HepG2 (cell line): ENCODE measurements around the gene IL15RA. TPM values are rescaled to one million over a fixed set of nuclear protein-coding genes. Genes with fewer than 3 reads are reported as not detected.

Source experiments
- ATAC-seq: fragments of 200-7000 bp; cut with Tn5 transposase; 3 replicates; pipeline ENCODE4 v1.9.1; 2020; ENCODE audit warnings: mild to moderate bottlenecking, moderate library complexity
- BruUV-seq: library from RNA; stranded (reverse); fragments of 400-500 nt; replicated peaks from 2 replicates; lab custom pipeline; 2021; lab: Mats Ljungman, UMichigan
- CTCF ChIA-PET: fragments of 300-600 bp; formaldehyde crosslinking; extraction: SDS; loops from one replicate; lab custom pipeline; 2021; ENCODE audit warnings: low total read pairs, inconsistent platforms, low intra/inter-chr PET ratio; lab: Yijun Ruan, JAX
- POLR2A ChIA-PET: fragments of 350-600 bp; sonication (Branson Sonifier 250); formaldehyde crosslinking; loops from one replicate; lab custom pipeline; 2020; ENCODE audit warnings: antibody characterized with exemption, inconsistent platforms; lab: Yijun Ruan, JAX
- DNase-seq: peaks from one replicate; pipeline ENCODE4 v3.0.0-alpha.2; 2015; ENCODE audit warnings: low spot score
- FAIRE-seq: peaks from 3 replicates; lab custom pipeline; 2011; peaks lifted over from hg19 to GRCh38; lab: Jason Lieb, UNC
- H2AFZ ChIP-seq: one replicate; pipeline ENCODE4 v1.6.1; 2011; ENCODE audit warnings: low read length, inconsistent platforms
- H3K27ac ChIP-seq: fragments of 300-600 bp; 3 replicates; pipeline ENCODE4 v1.8.0; 2011; ENCODE audit warnings: mixed run types, mild to moderate bottlenecking, mixed read lengths, low read length, inconsistent platforms; ENCODE audit not compliant: insufficient read depth; ENCODE audit errors: extremely low read length
- H3K27me3 ChIP-seq, 2 experiments: fragments of 200-600 bp in 1 of 2; 2 replicates in 1 of 2; 3 replicates in 1 of 2; pipeline versions ENCODE4 v1.6.0 to v1.8.0; 2011; ENCODE audit warnings: low read length in 2 of 2, mild to moderate bottlenecking in 2 of 2, moderate library complexity in 2 of 2, inconsistent platforms in 1 of 2; ENCODE audit not compliant: insufficient read depth in 2 of 2, control insufficient read depth in 1 of 2
- H3K36me3 ChIP-seq, 2 experiments: fragments of 200-600 bp in 1 of 2; replicated peaks in 1 of 2; 2 replicates in 1 of 2; 3 replicates in 1 of 2; pipeline versions ENCODE4 v1.5.1 to v1.8.0; 2011; ENCODE audit warnings: low read length in 2 of 2, inconsistent platforms in 1 of 2; ENCODE audit not compliant: insufficient read depth in 2 of 2, control insufficient read depth in 1 of 2
- H3K4me1 ChIP-seq: 2 replicates; pipeline ENCODE4 v1.5.1; 2012; ENCODE audit warnings: low read length, inconsistent platforms; ENCODE audit not compliant: insufficient read depth
- H3K4me2 ChIP-seq: 2 replicates; pipeline ENCODE4 v1.6.0; 2011; ENCODE audit warnings: low read depth, low read length, inconsistent platforms
- H3K4me3 ChIP-seq, 3 experiments: fragments of 200-600 bp in 1 of 3; sonication (generic), shearing (Covaris generic) in 1 of 3; replicated peaks in 1 of 3; 2 replicates each; pipeline ENCODE4 v1.5.1; 2011 to 2016; ENCODE audit warnings: low read length in 3 of 3, inconsistent platforms in 2 of 3, low read depth in 2 of 3, mild to moderate bottlenecking in 2 of 3, control low read depth in 1 of 3, mixed read lengths in 1 of 3; ENCODE audit not compliant: insufficient read depth in 1 of 3
- H3K79me2 ChIP-seq: one replicate; pipeline ENCODE4 v1.6.1; 2011; ENCODE audit warnings: low read length, inconsistent platforms; ENCODE audit not compliant: insufficient read depth
- H3K9ac ChIP-seq: 2 replicates; pipeline ENCODE4 v1.6.0; 2011; ENCODE audit warnings: mild to moderate bottlenecking, low read depth, low read length, inconsistent platforms; ENCODE audit not compliant: insufficient read depth
- H3K9me3 ChIP-seq: 2 replicates; pipeline ENCODE4 v1.5.1; 2012; ENCODE audit warnings: mild to moderate bottlenecking, low read length
- H4K20me1 ChIP-seq: 2 replicates; pipeline ENCODE4 v1.6.0; 2011; ENCODE audit warnings: inconsistent platforms, mild to moderate bottlenecking, low read length, moderate library complexity; ENCODE audit not compliant: insufficient read depth
- ATF2 ChIP-seq: sonication (generic); formaldehyde crosslinking; IDR thresholded peaks from 2 replicates; pipeline ENCODE4 v1.4.0; 2020; ENCODE audit warnings: missing genetic modification reagents
- CEBPG ChIP-seq: IDR thresholded peaks from 2 replicates; pipeline ENCODE4 v1.6.1; 2016
- DPF2 ChIP-seq: sonication (generic); formaldehyde crosslinking; IDR thresholded peaks from 2 replicates; pipeline ENCODE4 v1.4.0; 2020; ENCODE audit warnings: mild to moderate bottlenecking, low read depth, missing genetic modification reagents, borderline replicate concordance
- FOSL2 ChIP-seq: sonication (generic); formaldehyde crosslinking; IDR thresholded peaks from 2 replicates; pipeline ENCODE4 v1.4.0; 2020; ENCODE audit warnings: missing genetic modification reagents
- GABPB1 ChIP-seq: IDR thresholded peaks from 2 replicates; pipeline ENCODE4 v1.6.1; 2016; ENCODE audit warnings: mild to moderate bottlenecking, missing genetic modification reagents, moderate library complexity, missing compliant biosample characterization
- HMGA1 ChIP-seq: sonication (generic); formaldehyde crosslinking; conservative IDR thresholded peaks from 2 replicates; pipeline ENCODE4 v1.4.0; 2020; ENCODE audit warnings: missing genetic modification reagents
- HOXA5 ChIP-seq: sonication (generic); formaldehyde crosslinking; IDR thresholded peaks from 2 replicates; pipeline ENCODE4 v1.4.0; 2020; ENCODE audit warnings: missing genetic modification reagents
- MTF2 ChIP-seq: sonication (generic); formaldehyde crosslinking; IDR thresholded peaks from 2 replicates; pipeline ENCODE4 v1.5.0; 2020; ENCODE audit warnings: missing genetic modification reagents, borderline replicate concordance
- NFIC ChIP-seq: IDR thresholded peaks from 2 replicates; pipeline ENCODE4 v1.6.1; 2012; ENCODE audit warnings: mild to moderate bottlenecking, low read length, inconsistent platforms
- RCOR2 ChIP-seq: IDR thresholded peaks from 2 replicates; pipeline ENCODE4 v1.6.1; 2016; ENCODE audit warnings: missing biosample characterization, missing genetic modification reagents
- RFX1 ChIP-seq: fragments of 450-650 bp; IDR thresholded peaks from 2 replicates; pipeline ENCODE4 v1.6.1; 2017
- SNAI1 ChIP-seq: sonication (generic); formaldehyde crosslinking; IDR thresholded peaks from 2 replicates; pipeline ENCODE4 v1.5.0; 2020; ENCODE audit warnings: mild to moderate bottlenecking, missing genetic modification reagents, borderline replicate concordance
- TARDBP ChIP-seq: sonication (generic); formaldehyde crosslinking; IDR thresholded peaks from 2 replicates; pipeline ENCODE4 v1.8.0; 2022; ENCODE audit warnings: mild to moderate bottlenecking, missing genetic modification reagents
- TCF12 ChIP-seq, 2 experiments: fragments of 450-650 bp in 1 of 2; sonication (generic) in 1 of 2; formaldehyde crosslinking in 1 of 2; IDR thresholded peaks; 2 replicates each; pipeline versions ENCODE4 v1.6.1 to v1.8.0; 2017 to 2022; ENCODE audit warnings: antibody characterized with exemption in 1 of 2, mild to moderate bottlenecking in 1 of 2, missing genetic modification reagents in 1 of 2, moderate library complexity in 1 of 2
- TERF1 ChIP-seq: sonication (generic); formaldehyde crosslinking; IDR thresholded peaks from 2 replicates; pipeline ENCODE4 v1.8.0; 2022; ENCODE audit warnings: mild to moderate bottlenecking, missing genetic modification reagents, moderate library complexity
- ZBTB7B ChIP-seq: sonication (generic); formaldehyde crosslinking; IDR thresholded peaks from 2 replicates; pipeline ENCODE4 v1.4.0; 2020; ENCODE audit warnings: missing genetic modification reagents
- ZNF235 ChIP-seq: sonication (generic); formaldehyde crosslinking; IDR thresholded peaks from 2 replicates; pipeline ENCODE4 v1.8.1; 2023; ENCODE audit warnings: mild to moderate bottlenecking, missing genetic modification reagents, borderline replicate concordance
- ZNF354B ChIP-seq: sonication (generic); formaldehyde crosslinking; IDR thresholded peaks from 2 replicates; pipeline ENCODE4 v1.8.0; 2022; ENCODE audit warnings: mild to moderate bottlenecking, missing genetic modification reagents
- ZNF562 ChIP-seq: sonication (generic); formaldehyde crosslinking; IDR thresholded peaks from 2 replicates; pipeline ENCODE4 v1.8.0; 2022; ENCODE audit warnings: missing genetic modification reagents, borderline replicate concordance
- ZNF777 ChIP-seq: sonication (generic); formaldehyde crosslinking; IDR thresholded peaks from 2 replicates; pipeline ENCODE4 v1.4.0; 2020; ENCODE audit warnings: missing genetic modification reagents
- WGBS: methylation state at CpG from one replicate; pipeline ENCODE4 v1.1.6; 2017; ENCODE audit warnings: low lambda C conversion rate; 5-methylcytosine and 5-hydroxymethylcytosine counted together
- in situ Hi-C: cut with HindIII; loops from 2 replicates; pipeline ENCODE4 v1.10.0; 2017; ENCODE audit warnings: low pct_unique_long_range_greater_than_20kb; ENCODE audit not compliant: extremely low pct_ligation_motif_present
- intact Hi-C: fragments of 100-400 bp; cut with micrococcal nuclease; formaldehyde crosslinking; loops from one replicate; pipeline ENCODE4 v1.10.0; 2022; ENCODE audit not compliant: unreplicated experiment
- polyA plus RNA-seq, 8 experiments: library from polyadenylated mRNA; depleted of rRNA in 3 of 8; stranded (reverse) in 7 of 8; unstranded in 1 of 8; fragments of >200 nt; fragmentation: Illumina TruSeq in 4 of 8; extraction: Trizol in 4 of 8; gene quantifications; 2 replicates each; pipeline versions ENCODE4 v1.2.1 to v1.2.3, GENCODE V29; 2011 to 2016; ENCODE audit warnings: low read depth in 4 of 8, missing spikeins in 1 of 8, mixed read lengths in 1 of 8; ENCODE audit not compliant: insufficient read depth in 1 of 8
- total RNA-seq, 5 experiments: library from RNA; depleted of rRNA; stranded (reverse); fragments of >200 nt; fragmentation: Illumina TruSeq; extraction: Trizol; gene quantifications; 2 replicates each; pipeline ENCODE4 v1.2.3, GENCODE V29; 2016; ENCODE audit warnings: low read depth in 1 of 5

Gene IL15RA
- total and polyA plus RNA-seq, 2 of the 13 experiments (the other 11 are each of a cell fraction or from before 2014, with no cell fraction given): 0.53 to 0.77 TPM

- no peak for FAIRE-seq
- ChIA-PET CTCF (no interaction called here), POLR2A (interaction anchor here (1.4 kb wide), 1 partner anchor 78 kb away, joined by 5 read pairs; the partner anchor contains the start of genes ANKRD16 and FBH1)
- no TSS peak for BruUV-seq
- WGBS: 50% methylated on average over 5 of the region's 5 CpGs
- Histone ChIP-seq H3K36me3 (no peaks in the 10 kb centered on the region), H3K27me3 (peaks cover 1 to 6% of the 10 kb centered on the region in 2 experiments; a peak in 2 of 5 replicates), H2AFZ (no peak overlapping the region), H3K4me2 (no peak overlapping the region), H3K4me3 (no peak overlapping the region), H3K4me1 (peaks cover 14% of the 10 kb centered on the region), H3K9ac (no peak overlapping the region), H3K27ac (no peak overlapping the region), H3K9me3 (no peaks in the 10 kb centered on the region), H3K79me2 (no peaks in the 10 kb centered on the region), H4K20me1 (no peaks in the 10 kb centered on the region)
- ATAC-seq: peak; percentile 28
- no peak for DNase-seq
- in situ Hi-C loops (no loop called here), intact Hi-C loops (no loop called here)
- TF ChIP-seq TARDBP (CRISPR knock-in tag) (no peak), FOSL2 (CRISPR knock-in tag) (peak; percentile 60), TERF1 (CRISPR knock-in tag) (no peak), ZNF777 (no peak), NFIC (no peak), MTF2 (CRISPR knock-in tag) (no peak), RCOR2 (CRISPR knock-in tag) (no peak), SNAI1 (CRISPR knock-in tag) (0 out of 2 replicates have a peak, but pooled peaks have one; percentile 32), CEBPG (CRISPR knock-in tag) (no peak), TCF12 (IDR thresholded peaks at IDR 0.05) (no peak), TCF12 (CRISPR knock-in tag; IDR thresholded peaks at IDR 0.05) (0 out of 2 replicates have a peak, but pooled peaks have one; percentile 46), ZNF354B (CRISPR knock-in tag) (no peak), GABPB1 (no peak), HOXA5 (CRISPR knock-in tag) (no peak), ZBTB7B (no peak), ZNF235 (CRISPR knock-in tag) (0 out of 2 replicates have a peak, but pooled peaks have one; percentile 22), HMGA1 (CRISPR knock-in tag) (no peak), DPF2 (CRISPR knock-in tag) (no peak), RFX1 (peak; percentile 59; the same call in 1 of the 2 replicates), ATF2 (CRISPR knock-in tag) (no peak), ZNF562 (CRISPR knock-in tag) (no peak)
Measured at GRCh38 chr10:5968037-5968680, 9.2 kb downstream of the IL15RA start.
